ENCODE measurements around the gene SLC1A2. TPM values are rescaled to one million over a fixed set of nuclear protein-coding genes. Genes with fewer than 3 reads are reported as not detected.

SLC1A2 gene
- total RNA-seq, 2 donors from 2014 or later, result 0.63 to 2.5 TPM

- no peak for DNase-seq (ENCODE audit: low spot score)
- Histone ChIP-seq H3K4me1 (no peaks in the 10 kb centered on the region), H3K4me3 (no peak overlapping the region), H3K9me3 (no peaks in the 10 kb centered on the region), H3K36me3 (no peaks in the 10 kb centered on the region), H3K27ac (no peak overlapping the region), H3K27me3 (no peaks in the 10 kb centered on the region)
- TF ChIP-seq, protein P1, sequence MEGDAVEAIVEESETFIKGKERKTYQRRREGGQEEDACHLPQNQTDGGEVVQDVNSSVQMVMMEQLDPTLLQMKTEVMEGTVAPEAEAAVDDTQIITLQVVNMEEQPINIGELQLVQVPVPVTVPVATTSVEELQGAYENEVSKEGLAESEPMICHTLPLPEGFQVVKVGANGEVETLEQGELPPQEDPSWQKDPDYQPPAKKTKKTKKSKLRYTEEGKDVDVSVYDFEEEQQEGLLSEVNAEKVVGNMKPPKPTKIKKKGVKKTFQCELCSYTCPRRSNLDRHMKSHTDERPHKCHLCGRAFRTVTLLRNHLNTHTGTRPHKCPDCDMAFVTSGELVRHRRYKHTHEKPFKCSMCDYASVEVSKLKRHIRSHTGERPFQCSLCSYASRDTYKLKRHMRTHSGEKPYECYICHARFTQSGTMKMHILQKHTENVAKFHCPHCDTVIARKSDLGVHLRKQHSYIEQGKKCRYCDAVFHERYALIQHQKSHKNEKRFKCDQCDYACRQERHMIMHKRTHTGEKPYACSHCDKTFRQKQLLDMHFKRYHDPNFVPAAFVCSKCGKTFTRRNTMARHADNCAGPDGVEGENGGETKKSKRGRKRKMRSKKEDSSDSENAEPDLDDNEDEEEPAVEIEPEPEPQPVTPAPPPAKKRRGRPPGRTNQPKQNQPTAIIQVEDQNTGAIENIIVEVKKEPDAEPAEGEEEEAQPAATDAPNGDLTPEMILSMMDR (IDR thresholded peaks at IDR 0.05), result peak in 1 of 2 donors; percentile 48
Observed at GRCh38 chr11:35305670-35306382, 113.5 kb downstream of the SLC1A2 start.

DNA sequence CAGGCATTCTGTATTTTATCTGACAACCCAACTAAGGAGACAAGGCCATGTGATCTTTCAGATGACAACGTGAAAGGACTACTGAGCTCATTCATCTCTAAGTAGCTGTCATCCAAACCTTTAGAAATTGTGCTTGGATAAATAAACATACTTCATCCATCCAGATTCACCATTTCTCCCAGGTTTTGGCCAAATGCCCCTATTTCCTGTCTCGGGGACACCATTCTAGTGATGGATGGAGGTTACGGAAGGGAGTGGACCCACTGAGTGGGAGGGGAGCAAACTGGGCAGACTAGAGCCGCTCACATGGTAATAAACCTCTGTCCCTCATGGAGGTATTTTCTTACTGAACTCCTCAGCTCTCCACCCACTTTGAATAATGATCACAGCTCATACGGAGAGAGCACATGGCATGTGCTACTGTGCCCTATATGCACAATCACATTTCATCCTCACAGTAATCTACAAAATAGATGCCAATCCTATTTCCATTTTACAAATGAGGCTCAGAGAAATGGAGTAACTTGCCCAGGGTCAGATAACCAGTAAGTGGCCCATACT, 114.4 kb downstream of the SLC1A2 start:
- no peaks in the 10 kb centered on the region for H3K36me3 ChIP-seq
- H3K4me1 ChIP-seq, result no peaks in the 10 kb centered on the region
- H3K27me3 ChIP-seq, result no peaks in the 10 kb centered on the region
- peak overlapping the region in 1 of 2 donors; percentile 80 for H3K27ac ChIP-seq
- no peak for DNase-seq (ENCODE audit: low spot score)
- no peaks in the 10 kb centered on the region for H3K9me3 ChIP-seq
- TF ChIP-seq, protein P1 (IDR thresholded peaks at IDR 0.05), result no peak
- H3K4me3 ChIP-seq, result no peak overlapping the region

- TF ChIP-seq, protein P1 (IDR thresholded peaks at IDR 0.05), result no peak
- H3K27me3 ChIP-seq, result no peaks in the 10 kb centered on the region
- no peaks in the 10 kb centered on the region for H3K36me3 ChIP-seq
- H3K27ac ChIP-seq, result peak overlapping the region; percentile 50 to 80
- DNase-seq (ENCODE audit: low spot score), result no peak
- H3K4me1 ChIP-seq, result no peaks in the 10 kb centered on the region
- H3K4me3 ChIP-seq, result no peak overlapping the region
- no peaks in the 10 kb centered on the region for H3K9me3 ChIP-seq
Observed at GRCh38 chr11:35304386-35304775, 115.0 kb downstream of the SLC1A2 start.

DNA sequence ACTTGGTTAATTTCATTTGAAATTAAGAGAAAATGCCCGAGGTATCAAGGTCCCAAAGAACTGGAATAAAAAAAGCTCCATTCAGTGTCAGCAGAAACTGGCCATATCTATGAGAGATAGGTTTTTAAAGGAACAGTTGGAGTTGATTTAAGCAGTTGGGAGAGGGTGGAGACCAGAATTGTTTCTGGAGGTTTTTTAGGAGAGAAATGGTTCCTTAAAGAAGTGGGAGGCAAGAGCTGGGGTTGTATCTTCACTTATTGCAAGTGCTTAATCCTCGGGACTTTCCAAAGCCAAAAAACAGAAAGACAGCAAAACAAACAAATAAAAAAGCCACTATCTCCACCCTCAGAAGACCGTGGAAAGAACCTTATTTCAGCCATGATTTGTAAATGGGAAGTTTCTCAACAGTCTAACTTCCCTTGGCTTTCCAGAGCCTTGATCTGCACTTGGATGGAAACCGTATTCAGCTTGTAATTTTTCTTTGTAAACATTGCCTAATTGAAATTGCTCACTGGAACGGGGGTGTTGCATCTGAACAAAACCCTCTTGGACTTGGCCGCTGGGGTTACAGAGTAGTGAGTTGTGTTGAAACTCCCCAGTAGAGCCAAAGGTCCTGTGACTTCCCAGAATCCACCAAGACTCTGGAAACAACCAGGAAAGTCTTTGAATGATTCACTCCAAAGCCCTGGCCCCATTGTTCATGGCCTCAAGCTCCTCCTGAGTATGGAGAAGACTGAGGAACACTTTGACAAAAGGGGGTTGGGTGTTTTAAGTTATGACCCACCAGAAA, 115.6 kb downstream of the SLC1A2 start:
- DNase-seq (ENCODE audit: low spot score), result peak; percentile 92
- TF ChIP-seq, protein P1 (IDR thresholded peaks at IDR 0.05), result no peak
- H3K4me3 ChIP-seq, result no peak overlapping the region
- no peaks in the 10 kb centered on the region for H3K36me3 ChIP-seq
- H3K27ac ChIP-seq, result peak overlapping the region; percentile 50 to 80
- H3K4me1 ChIP-seq, result no peaks in the 10 kb centered on the region
- no peaks in the 10 kb centered on the region for H3K9me3 ChIP-seq
- no peaks in the 10 kb centered on the region for H3K27me3 ChIP-seq

DNA sequence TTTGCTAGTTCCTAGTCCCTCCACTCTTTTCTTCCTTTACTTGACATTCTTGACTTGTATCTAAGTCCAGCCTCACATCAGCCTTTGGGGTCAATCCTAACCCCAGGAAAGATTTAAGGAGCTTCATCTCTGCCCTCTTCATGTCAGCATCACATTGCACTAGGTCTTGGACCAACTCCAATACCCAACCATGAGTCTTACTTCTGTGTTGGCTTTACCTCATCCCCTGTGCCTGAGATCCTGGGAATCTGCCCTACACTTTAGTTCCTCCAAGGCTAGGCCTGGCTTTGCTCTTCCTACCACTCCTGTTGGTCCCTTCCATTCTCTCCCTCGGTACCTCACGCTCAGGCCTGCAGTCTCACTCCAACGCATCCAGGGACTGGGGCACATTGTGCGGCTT, 117.0 kb downstream of the SLC1A2 start:
- DNase-seq (ENCODE audit: low spot score), result no peak
- Histone ChIP-seq H3K4me3 (no peak overlapping the region), H3K9me3 (no peaks in the 10 kb centered on the region), H3K27ac (no peak overlapping the region), H3K4me1 (no peaks in the 10 kb centered on the region), H3K27me3 (no peaks in the 10 kb centered on the region), H3K36me3 (no peaks in the 10 kb centered on the region)
- TF ChIP-seq, protein P1 (IDR thresholded peaks at IDR 0.05), result no peak
